Retinal pigment epithelial cell (primary cell): ENCODE results near the gene SH3BP2.

Source experiments
- DNase-seq: peaks from one replicate; pipeline ENCODE4 v3.0.0-alpha.2; 2010; ENCODE audit warnings: low read depth
- H3K4me3 ChIP-seq: 2 replicates; pipeline ENCODE4 v1.5.1; 2011; ENCODE audit warnings: mild to moderate bottlenecking, low read length, control low read depth, moderate library complexity
- CTCF ChIP-seq: conservative IDR thresholded peaks from 2 replicates; pipeline ENCODE4 v1.5.1; 2011; ENCODE audit warnings: low read depth, low read length, control low read depth, inconsistent platforms

The SH3BP2 gene

DNA sequence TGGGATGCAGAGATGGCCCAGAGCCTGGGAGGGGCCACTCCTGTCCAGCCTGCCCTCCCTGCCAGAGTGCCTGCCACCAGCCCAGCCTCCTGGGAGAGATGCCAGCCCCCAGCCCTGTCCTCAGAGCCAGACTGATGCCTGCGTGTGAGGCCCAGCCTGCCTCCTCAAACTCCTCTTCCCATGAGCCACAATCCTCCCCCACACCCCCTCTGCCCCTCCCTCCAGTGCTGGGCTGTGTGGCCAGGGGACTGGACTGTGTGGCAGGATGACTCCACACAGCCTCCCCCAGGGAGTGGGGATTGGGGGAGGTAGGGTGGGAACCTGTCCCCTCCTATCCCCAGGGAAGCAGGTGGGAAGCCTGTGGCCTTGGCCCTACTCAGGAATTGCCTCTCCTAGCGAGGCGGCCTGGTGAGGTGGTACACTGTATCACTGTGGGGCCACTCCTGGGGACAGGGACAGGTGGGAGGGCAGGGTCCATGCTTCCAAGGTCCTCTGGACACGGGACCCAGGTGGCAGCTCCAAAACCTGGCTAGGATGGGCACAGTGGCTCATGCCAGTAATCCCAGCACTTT is 4.3 kb upstream of the SH3BP2 start:
- TF ChIP-seq CTCF = no peak
- no peak overlapping the region for H3K4me3 ChIP-seq
- no peak for DNase-seq

DNA sequence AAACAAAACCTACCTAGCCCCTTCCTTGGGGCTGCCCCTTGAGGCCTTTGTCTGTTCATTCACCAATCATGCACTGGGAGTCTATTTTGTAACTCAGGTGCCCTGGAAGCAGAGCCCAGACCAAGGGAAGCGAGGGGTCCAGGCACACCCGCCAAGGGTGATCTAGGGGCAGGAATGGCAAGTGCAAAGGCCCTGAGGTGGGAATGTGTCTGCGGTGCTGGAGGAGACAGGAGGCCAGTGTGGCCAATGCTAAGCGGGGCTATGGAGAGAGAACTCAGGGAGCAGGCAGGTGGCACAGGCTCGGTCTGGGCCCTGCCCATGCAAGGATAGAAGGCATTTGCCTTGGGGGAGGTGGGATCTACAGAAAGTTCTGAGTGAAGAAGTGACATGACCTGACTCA is 3.5 kb upstream of the SH3BP2 start:
- no peak overlapping the region for H3K4me3 ChIP-seq
- TF ChIP-seq CTCF = no peak
- DNase-seq = no peak

DNA sequence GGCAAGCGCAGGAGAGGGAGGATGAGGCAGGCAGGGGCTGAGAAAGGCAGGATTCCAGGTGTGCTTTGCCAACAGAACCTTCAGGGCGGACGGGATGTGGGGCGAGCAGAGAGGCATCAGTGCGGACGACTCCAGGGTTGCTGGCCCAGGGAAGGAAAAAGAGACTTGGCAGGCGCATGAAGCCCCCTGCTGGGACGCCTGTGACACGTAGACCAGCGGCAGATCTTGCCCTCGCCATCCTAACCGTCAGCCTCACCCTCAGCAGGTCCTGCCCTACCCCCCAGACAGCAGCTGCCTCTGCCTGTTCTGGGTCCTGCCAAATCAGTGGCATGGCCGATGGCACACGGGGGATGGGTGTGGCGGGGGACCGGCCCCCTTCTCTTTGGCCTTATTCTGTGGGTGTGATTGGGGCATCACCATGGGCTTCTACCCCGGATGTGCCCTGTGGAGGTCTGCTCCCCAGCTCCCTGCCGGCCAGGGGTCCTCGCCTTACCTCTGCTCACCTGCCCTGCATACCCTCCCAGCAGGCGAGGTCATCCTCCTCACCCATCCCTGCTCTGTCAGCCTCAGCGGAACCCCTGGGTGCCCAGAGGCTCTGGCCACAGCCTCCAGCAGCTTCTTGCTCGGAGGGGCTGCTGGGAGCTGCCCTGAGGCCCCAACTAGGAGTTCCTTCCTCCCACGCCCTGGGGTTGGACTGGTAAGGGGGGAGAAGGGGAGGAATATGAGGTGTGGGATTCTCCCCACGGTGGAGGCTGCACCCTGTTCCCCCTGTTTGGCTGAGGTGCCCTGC is 2.9 kb upstream of the SH3BP2 start:
- H3K4me3 ChIP-seq = no peak overlapping the region
- TF ChIP-seq CTCF = no peak
- DNase-seq = no peak

DNA sequence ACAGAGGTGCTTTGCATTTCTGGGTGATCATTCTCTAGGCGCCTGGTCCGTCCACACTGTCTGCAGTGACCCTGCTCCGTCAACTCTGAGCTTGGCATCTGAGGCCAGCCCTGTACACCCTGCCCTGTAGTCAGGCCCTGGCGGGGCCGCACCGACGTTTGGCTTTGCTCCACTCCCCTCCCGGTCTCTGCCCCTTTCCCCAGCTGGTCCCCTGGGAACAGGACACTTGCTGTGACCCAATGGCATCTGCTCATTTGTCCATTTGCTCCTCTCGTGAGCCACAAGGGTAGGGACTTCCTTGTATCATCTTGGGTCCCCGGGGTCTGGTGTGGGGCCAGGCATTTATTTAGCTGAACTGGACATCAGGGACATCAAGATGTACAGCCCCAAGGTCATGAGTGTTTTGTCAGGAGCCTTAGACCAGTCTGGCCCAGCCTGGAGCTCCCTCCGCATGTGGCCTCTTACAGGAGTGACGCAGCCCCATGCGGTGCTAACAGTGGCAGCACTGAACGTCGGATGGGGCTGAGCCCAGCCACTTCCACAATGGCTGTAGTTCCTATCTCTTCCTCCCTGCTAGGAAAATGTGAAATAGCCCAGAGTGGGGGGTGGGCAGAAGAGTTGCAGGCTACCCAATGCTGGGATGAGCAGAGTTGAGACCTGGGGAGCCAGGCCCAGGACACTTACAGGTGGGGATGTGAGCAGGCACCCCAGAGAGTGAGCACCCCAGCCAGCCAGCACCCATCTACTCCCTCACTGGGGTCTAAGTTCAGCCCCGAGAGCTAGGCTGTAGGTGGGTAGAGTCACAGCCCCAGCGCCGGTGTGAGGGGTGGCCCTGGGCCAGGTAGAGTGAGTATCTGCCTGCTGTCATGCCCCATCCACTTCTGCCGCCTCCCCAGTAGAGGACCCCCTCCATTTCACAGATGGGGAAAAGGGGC is 2.0 kb upstream of the SH3BP2 start:
- H3K4me3 ChIP-seq = no peak overlapping the region
- TF ChIP-seq CTCF = no peak
- no peak for DNase-seq

DNA sequence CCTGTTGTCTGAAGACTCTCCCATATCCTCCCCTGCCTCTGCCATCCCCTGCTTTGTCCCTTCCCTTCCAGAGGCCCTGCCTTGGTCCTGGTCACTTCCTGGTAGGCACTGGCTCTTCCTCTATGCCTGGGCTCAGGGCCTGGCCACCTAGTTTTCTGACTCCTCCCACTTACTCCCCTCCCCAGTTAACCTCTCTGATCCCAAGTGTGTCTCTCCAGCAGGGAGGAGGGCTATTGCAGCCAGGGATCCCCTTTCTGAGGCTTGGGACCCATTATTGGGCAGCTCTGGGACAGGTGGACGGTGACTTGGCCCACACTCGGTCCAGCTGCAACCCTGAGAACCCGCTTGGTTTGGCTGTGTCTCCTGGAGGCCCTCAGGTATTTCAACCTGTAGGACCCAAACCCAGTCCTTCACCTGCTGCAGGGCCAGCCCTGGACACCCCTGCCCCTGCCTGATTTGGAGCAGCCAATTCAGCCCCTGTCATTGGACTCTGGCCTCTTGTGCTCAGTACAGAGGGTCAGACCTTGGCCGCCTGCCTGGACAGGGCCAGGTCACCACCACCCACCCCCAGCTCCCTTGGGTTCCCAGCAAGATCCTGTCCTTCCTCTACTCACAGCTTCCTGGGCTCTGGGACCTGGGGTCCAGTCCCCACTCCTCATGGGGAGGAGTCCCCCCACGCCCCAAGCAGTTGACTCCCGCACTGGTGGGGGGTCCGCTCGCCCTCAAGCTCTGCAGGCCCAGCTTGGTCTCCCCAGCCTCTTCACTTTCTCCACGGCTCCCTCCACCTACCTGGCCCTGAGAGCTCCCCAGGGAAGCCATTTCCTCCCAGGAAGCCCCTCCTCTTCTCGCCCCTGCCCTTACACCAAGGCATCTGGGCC is 1.1 kb upstream of the SH3BP2 start:
- TF ChIP-seq CTCF = no peak
- no peak overlapping the region for H3K4me3 ChIP-seq
- DNase-seq = no peak

GRCh38 chr4:2792396-2792710 is 532 bp upstream of the SH3BP2 start:
- TF ChIP-seq CTCF = no peak
- H3K4me3 ChIP-seq = no peak overlapping the region
- DNase-seq = no peak
